ENCODE data around the gene COL11A2.
"Not testable (repeated sequence)": the region's sequence is repeated elsewhere in the genome, so short reads cannot be mapped to it uniquely, and the experiment has no call there.

COL11A2 gene

GRCh38 chr6:33192105-33192646 is at the start of gene COL11A2:
COL11A2 (minus strand) TSS chr6:33192467; CDS start chr6:33192240, 227 bp downstream.
- peak; percentile 68 for DNase-seq

GRCh38 chr6:33241968-33242367 is 49.7 kb upstream of the COL11A2 start:
- DNase-seq, result no peak

- DNase-seq, result no peak
These were observed 45.5 kb upstream of the COL11A2 start for GRCh38 chr6:33237741-33238140.

GRCh38 chr6:33236852-33237251 is 44.6 kb upstream of the COL11A2 start:
- DNase-seq, result no peak

- no peak for DNase-seq
These were observed 44.1 kb upstream of the COL11A2 start for GRCh38 chr6:33236328-33236727.

GRCh38 chr6:33235221-33235634 is 43.0 kb upstream of the COL11A2 start:
- DNase-seq, result no peak

GRCh38 chr6:33226503-33227120 is 34.3 kb upstream of the COL11A2 start:
- DNase-seq, result not testable (repeated sequence)

GRCh38 chr6:33217681-33218080 is 25.4 kb upstream of the COL11A2 start:
- no peak for DNase-seq

- no peak for DNase-seq
These were observed 25.0 kb upstream of the COL11A2 start for GRCh38 chr6:33217246-33217645.

- DNase-seq, result no peak
These were observed 23.9 kb upstream of the COL11A2 start for GRCh38 chr6:33216117-33216649.

GRCh38 chr6:33215271-33216116 is 23.2 kb upstream of the COL11A2 start:
- DNase-seq, result no peak

GRCh38 chr6:33213989-33214335 is 21.7 kb upstream of the COL11A2 start:
- DNase-seq, result no peak

GRCh38 chr6:33213166-33213988 is 21.1 kb upstream of the COL11A2 start:
- DNase-seq, result peak; percentile 75

- no peak for DNase-seq
These were observed 20.5 kb upstream of the COL11A2 start for GRCh38 chr6:33212857-33213165.

- DNase-seq, result no peak
These were observed 19.6 kb upstream of the COL11A2 start for GRCh38 chr6:33211666-33212422.

- no peak for DNase-seq
These were observed 18.9 kb upstream of the COL11A2 start for GRCh38 chr6:33211136-33211535.

- no peak for DNase-seq
These were observed 17.6 kb upstream of the COL11A2 start for GRCh38 chr6:33209856-33210255.

GRCh38 chr6:33208091-33208967 is 16.1 kb upstream of the COL11A2 start, which contains the start of gene RING1:
RING1 (plus strand) TSS chr6:33208500; CDS start chr6:33208823, 323 bp downstream.
- DNase-seq, result peak; percentile 94

- no peak for DNase-seq
These were observed 15.4 kb upstream of the COL11A2 start for GRCh38 chr6:33207552-33208090.

- no peak for DNase-seq
These were observed 14.7 kb upstream of the COL11A2 start for GRCh38 chr6:33206864-33207551.
